Nephron (organoid): Measurements from ENCODE around the gene TNIP1.

Experiments used
- H3K27ac Mint-ChIP-seq, 3 experiments: 2 replicates each; pipeline ENCODE4 v1.8.0; 2020; ENCODE audit warnings: mixed read lengths in 3 of 3, mild to moderate bottlenecking in 2 of 3, moderate library complexity in 1 of 3
- H3K27me3 Mint-ChIP-seq: 2 replicates; pipeline ENCODE4 v1.8.0; 2021; ENCODE audit warnings: low read depth, mild to moderate bottlenecking, moderate library complexity, mixed read lengths
- H3K36me3 Mint-ChIP-seq: 2 replicates; pipeline ENCODE4 v1.8.0; 2020; ENCODE audit warnings: low read depth, mixed read lengths
- H3K4me1 Mint-ChIP-seq: 2 replicates; pipeline ENCODE4 v1.8.0; 2020; ENCODE audit warnings: mixed read lengths
- H3K4me3 Mint-ChIP-seq, 3 experiments: 2 replicates each; pipeline ENCODE4 v1.8.0; 2020; ENCODE audit warnings: mild to moderate bottlenecking in 3 of 3, mixed read lengths in 3 of 3, moderate library complexity in 2 of 3
- H3K9me3 Mint-ChIP-seq: 2 replicates; pipeline ENCODE4 v1.8.0; 2020; ENCODE audit warnings: mixed read lengths
- TF ChIP-seq, protein P1 (sequence below), 3 experiments: fragments of 200-600 bp; sonication (generic); IDR thresholded peaks; one replicate each; pipeline ENCODE4 v1.5.0; 2021; ENCODE audit warnings: antibody characterized with exemption in 3 of 3; ENCODE audit not compliant: unreplicated experiment in 3 of 3

The TNIP1 gene

DNA sequence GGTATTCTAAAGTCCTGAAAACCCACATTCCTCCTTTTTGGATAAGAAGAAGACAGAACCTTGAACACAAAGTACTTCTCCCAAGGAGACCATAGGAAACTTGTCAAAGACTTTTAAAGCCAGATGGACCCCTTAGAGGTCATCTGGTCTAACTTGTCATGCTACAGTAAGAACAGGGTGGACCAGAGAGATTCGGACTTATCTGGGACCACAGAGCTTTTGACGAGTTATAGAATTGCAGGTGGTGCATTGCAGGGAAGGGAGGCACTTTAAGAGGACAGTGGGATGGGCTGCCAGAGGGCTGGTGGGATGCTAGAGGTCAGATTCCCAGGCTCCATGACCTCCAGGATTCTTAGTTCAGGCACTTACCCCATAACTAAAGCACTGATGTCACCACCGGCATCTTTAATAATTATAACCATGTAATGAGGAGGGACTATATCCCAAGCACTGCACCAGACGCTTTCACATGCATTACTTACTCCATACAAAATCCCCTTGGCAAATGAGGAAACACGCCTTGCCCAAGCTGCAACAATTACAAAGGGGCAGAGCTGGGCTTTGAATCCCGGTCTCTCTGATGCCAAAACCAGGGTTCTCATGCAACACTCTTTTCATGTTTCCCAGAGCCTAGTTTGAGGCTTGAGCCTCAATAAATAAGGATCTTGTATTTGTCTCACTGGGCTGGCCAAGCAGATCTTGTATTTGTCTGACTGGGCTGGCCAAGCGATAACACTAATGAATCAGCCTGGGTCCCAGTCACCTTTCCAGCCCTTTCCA lies 73.2 kb downstream of the TNIP1 start:
- H3K4me1 Mint-ChIP-seq = peaks cover 46% of the 10 kb centered on the region
- no peaks in the 10 kb centered on the region for H3K27me3 Mint-ChIP-seq
- H3K9me3 Mint-ChIP-seq = no peaks in the 10 kb centered on the region
- peak overlapping the region in 2 of 3 experiments; percentile 9 to 80 for H3K27ac Mint-ChIP-seq
- no peak overlapping the region for H3K4me3 Mint-ChIP-seq
- TF ChIP-seq, protein P1, sequence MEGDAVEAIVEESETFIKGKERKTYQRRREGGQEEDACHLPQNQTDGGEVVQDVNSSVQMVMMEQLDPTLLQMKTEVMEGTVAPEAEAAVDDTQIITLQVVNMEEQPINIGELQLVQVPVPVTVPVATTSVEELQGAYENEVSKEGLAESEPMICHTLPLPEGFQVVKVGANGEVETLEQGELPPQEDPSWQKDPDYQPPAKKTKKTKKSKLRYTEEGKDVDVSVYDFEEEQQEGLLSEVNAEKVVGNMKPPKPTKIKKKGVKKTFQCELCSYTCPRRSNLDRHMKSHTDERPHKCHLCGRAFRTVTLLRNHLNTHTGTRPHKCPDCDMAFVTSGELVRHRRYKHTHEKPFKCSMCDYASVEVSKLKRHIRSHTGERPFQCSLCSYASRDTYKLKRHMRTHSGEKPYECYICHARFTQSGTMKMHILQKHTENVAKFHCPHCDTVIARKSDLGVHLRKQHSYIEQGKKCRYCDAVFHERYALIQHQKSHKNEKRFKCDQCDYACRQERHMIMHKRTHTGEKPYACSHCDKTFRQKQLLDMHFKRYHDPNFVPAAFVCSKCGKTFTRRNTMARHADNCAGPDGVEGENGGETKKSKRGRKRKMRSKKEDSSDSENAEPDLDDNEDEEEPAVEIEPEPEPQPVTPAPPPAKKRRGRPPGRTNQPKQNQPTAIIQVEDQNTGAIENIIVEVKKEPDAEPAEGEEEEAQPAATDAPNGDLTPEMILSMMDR (IDR thresholded peaks at IDR 0.05; ENCODE audit: unreplicated experiment in 3 of 3) = no peak
- H3K36me3 Mint-ChIP-seq = no peaks in the 10 kb centered on the region

DNA sequence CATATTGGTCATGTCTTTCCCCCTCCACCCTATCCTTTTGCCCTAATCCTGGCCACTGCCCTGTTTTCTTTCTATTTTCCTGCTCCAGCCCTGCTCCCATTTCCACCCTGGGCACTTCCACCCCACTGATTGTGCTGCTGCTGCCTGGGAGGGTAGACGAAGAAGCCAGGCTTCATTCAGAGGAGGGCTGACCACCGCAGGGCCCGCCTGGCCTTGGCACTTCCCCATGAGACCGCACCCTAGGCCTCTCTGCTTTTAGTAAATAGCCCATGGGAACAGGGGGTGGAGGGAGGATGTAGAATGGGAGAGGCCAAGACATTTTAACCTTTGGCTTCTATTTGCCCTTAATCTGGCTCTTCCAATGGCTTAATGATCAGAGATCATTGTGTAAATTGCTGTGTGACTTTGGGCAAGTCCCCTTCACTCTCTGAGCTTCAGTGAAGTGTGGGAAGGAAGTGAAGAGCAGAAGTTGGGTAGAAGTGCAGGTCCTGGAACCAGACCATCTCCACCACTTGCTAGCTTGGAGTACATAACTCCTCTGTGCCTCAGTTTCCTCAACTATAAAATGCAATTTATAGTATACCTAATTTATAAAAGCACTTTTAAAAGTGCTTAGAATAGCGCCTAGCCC lies 74.0 kb downstream of the TNIP1 start:
- no peaks in the 10 kb centered on the region for H3K9me3 Mint-ChIP-seq
- peak overlapping the region in 1 of 3 experiments; percentile 9 for H3K4me3 Mint-ChIP-seq
- TF ChIP-seq, protein P1 (IDR thresholded peaks at IDR 0.05; ENCODE audit: unreplicated experiment in 3 of 3) = no peak
- no peaks in the 10 kb centered on the region for H3K36me3 Mint-ChIP-seq
- no peaks in the 10 kb centered on the region for H3K27me3 Mint-ChIP-seq
- H3K27ac Mint-ChIP-seq = peak overlapping the region; percentile 60 to 80 (median 62)
- H3K4me1 Mint-ChIP-seq = peaks cover 46% of the 10 kb centered on the region

DNA sequence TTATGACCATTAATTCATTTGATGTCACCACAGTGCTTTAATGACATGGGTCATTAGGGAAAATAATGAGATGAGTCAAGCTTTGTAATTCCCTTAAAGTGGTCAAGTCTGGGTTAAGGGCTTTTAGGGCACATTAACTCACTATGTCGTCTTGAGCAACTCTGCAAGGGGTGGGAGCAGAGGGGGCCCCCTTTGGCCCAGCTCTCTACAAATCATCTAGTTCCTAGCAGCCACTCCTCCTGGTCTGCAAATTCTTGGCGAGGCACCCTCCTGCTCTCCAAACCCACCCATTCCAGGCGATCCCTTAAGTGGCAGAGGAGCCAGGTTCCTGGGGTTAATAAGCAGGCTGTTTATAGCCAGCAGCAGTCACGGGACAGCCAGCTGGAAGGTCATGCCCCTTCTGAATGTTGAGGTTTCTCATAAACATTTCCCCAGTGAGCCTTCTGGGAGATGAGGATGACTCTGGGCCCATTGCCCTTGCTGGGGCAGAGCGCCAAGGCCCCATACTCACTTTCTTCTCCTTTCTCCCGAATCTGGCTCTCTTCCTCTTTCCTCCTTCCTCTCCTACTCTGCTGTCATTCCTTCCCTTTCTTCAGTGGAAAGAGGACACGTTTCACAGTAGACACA lies 74.8 kb downstream of the TNIP1 start:
- TF ChIP-seq, protein P1 (IDR thresholded peaks at IDR 0.05; ENCODE audit: unreplicated experiment in 3 of 3) = no peak
- Mint-ChIP-seq H3K27me3 (no peaks in the 10 kb centered on the region), H3K27ac (peak overlapping the region; percentile 60 to 80 (median 62)), H3K36me3 (no peaks in the 10 kb centered on the region), H3K9me3 (no peaks in the 10 kb centered on the region), H3K4me3 (peak overlapping the region in 1 of 3 experiments; percentile 9), H3K4me1 (peaks cover 46% of the 10 kb centered on the region)

DNA sequence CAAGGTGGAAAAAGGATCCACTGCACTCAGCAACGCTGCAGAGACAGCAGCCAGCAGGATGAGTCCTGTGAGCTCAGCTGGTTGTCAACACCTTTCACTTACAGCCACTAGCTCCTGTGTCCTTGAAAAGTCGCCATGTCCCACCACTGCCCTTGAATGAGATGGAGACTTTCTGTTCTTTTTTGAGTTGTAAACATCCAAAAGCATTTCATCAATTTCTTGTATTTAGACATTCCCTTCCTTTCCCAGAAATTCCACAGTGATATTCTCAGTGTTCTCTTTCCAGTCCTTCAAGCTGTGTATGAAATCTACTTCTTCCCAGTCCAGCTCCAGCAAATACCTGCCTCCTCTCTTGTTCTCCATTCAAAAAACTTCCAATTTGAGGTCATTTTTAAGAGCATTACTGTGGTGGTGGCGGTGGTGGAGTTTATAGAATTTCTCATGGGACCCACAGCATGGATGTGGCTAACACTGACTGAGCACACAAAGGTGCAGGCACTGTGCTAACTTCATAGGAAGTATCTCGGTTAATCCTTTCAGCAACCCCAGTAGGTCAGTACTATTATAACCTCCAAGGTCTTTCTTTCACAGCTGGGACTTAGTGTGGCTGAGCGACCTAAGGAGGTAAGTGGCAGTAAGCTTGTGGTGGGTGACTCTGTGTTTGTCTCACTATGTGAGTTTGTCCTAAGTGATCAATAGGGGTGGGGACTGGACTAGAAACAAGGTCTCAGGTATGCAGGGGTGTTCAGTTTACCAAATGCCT lies 75.5 kb downstream of the TNIP1 start:
- H3K4me1 Mint-ChIP-seq = peaks cover 49% of the 10 kb centered on the region
- no peaks in the 10 kb centered on the region for H3K9me3 Mint-ChIP-seq
- TF ChIP-seq, protein P1 (IDR thresholded peaks at IDR 0.05; ENCODE audit: unreplicated experiment in 3 of 3) = no peak
- no peaks in the 10 kb centered on the region for H3K36me3 Mint-ChIP-seq
- H3K4me3 Mint-ChIP-seq = no peak overlapping the region
- H3K27me3 Mint-ChIP-seq = no peaks in the 10 kb centered on the region
- peak overlapping the region; percentile 60 to 80 (median 62) for H3K27ac Mint-ChIP-seq

DNA sequence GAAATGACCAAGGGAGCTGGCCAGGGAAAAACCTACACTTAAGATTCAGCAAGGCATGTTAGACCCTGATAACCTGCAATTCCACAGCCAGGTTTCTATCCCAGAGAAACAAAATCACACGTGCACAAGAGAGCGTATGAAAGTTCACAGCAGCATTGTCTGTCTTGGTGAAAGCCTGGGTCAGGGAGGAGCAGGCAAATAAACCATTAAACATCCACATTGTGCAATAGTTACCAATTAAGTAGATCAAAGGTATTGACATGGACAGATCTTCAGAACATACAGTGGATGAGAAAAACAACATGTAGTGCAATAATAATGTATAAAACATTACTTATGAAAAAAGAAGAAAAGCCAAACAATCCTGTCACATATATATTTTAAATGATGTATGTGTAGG lies 76.3 kb downstream of the TNIP1 start:
- Mint-ChIP-seq H3K27ac (peak overlapping the region; percentile 54 to 80 (median 62)), H3K27me3 (no peaks in the 10 kb centered on the region), H3K9me3 (no peaks in the 10 kb centered on the region), H3K4me1 (peaks cover 56% of the 10 kb centered on the region), H3K36me3 (no peaks in the 10 kb centered on the region), H3K4me3 (no peak overlapping the region)
- TF ChIP-seq, protein P1 (IDR thresholded peaks at IDR 0.05; ENCODE audit: unreplicated experiment in 3 of 3) = no peak
